Dedifferentiated amniotic fluid mesenchymal stem cell (primary cell): ENCODE measurements around the gene HMBS.

Experiments used
- DNase-seq: peaks from one replicate; pipeline ENCODE4 v3.0.0-alpha.2; 2016; ENCODE audit errors: extremely low spot score

The HMBS gene

DNA sequence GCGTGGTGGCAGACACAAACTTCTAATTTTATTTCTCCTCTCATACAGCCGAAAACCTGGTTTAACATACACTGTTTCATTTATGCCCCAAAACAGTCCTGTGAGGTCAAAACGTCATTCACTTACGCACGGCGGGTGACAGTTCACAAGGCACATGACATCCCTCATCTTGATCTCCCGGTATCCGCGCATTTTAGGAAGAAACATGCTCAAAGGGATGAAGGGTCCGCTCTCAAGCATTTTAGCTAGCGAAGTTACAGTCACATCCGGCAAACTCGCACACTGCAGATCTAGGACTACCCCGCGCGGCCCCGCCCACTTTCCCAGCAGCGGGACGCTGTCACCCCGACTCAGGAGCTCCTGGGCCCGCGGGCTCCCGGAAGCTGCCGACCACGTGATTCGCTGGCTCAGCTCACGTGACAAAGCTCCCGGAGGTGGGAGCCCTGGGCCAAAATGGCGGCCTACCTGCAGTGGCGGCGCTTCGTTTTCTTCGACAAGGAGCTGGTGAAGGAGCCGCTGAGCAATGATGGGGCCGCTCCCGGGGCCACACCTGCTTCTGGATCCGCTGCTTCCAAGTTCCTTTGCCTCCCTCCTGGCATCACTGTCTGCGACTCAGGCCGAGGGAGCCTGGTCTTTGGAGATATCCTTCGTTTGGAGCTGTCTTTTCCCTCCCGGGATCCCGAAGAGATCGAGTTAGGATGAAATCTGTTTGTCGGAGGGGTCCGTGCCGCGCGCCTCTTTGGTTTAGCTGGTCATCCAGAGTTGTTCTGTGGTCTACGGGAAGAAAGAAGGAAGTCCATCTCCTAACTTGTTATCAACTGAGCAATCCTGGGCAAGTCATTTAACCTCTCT lies 17.1 kb upstream of the HMBS start, which contains the start of gene VPS11:
Gene VPS11 (plus strand): TSS at position 448 of the 852 bp plus-strand sequence. CDS start 6 bp downstream, at position 454.
- DNase-seq: peak; percentile 95

DNA sequence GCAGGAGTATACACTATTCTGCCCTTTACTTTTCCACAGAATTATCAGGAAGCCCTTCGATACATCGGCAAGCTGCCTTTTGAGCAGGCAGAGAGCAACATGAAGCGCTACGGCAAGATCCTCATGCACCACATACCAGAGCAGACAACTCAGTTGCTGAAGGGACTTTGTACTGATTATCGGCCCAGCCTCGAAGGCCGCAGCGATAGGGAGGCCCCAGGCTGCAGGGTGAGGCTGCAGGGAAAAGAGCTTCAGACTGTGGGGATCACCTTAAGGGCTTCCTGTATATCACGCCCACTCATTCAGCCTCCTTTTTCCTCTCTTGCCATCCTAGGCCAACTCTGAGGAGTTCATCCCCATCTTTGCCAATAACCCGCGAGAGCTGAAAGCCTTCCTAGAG lies 6.8 kb upstream of the HMBS start:
- no peak for DNase-seq

DNA sequence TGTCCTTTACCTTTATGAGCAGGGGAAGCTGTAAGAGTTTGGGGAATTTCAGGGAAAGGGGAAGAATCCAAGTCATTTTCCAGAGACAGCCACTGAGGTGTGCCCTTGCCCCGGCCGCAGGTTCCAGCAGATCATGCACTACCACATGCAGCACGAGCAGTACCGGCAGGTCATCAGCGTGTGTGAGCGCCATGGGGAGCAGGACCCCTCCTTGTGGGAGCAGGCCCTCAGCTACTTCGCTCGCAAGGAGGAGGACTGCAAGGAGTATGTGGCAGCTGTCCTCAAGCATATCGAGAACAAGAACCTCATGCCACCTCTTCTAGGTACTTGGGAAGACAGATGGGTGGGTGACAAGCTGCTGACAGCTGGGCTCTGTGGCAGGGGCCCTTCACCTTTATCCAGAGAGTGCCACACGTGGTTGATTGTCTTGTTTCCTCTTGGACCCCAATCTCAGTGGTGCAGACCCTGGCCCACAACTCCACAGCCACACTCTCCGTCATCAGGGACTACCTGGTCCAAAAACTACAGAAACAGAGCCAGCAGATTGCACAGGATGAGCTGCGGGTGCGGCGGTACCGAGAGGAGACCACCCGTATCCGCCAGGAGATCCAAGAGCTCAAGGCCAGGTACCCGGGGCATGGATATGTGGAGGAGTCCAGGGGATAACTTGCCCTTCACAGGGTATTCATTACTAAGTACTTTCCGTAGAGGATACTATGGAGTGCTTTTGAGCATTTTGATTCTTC lies 5.8 kb upstream of the HMBS start:
- DNase-seq: no peak

DNA sequence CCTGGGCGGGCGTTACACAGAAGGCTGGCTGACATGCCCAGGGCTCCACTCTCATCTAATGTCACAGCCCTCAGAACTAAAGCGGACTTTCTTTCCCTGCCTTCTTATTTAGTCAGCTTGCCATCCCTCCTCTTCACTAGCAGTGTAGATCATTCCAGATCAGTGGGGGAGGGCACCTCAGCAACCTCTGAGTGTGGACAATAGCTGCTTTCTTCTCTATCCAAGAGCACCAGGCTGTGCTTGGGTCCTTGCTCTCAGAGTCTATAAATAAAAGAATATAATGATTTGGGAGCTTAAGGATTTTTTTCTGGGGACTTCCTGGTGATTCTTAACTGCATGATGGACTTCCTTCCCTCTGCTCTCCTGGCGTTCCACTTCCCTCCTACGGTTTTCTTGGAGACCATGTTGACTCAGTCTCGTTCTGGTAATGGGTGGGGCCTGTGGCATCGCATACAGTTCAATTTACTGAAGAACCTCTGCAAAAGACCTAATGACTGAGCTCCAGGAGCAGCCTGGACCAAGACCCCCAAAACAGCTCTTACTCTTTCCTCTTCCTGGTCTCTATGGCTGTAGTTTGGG lies 2.9 kb upstream of the HMBS start:
- DNase-seq: no peak

DNA sequence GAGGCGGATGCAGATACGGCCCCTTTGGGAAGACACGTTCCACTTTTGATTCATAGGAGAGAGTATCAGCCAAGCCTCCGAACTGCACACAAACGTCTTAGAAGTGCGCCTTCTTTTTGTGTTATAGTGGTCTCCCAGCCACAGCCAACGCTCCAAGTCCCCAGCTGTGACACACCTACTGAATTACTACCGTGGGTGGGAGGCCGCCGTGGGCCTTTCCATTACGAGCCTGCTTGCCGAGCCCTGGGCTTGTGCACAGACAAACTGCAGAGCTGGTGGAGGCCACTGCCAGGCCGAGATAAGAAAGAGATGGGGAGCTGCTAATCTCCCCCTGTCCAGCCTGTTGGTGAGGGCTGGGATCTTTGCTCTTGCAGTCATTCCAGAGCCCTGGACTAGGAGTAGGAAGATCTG lies 761 bp downstream of the HMBS start:
- DNase-seq: no peak

DNA sequence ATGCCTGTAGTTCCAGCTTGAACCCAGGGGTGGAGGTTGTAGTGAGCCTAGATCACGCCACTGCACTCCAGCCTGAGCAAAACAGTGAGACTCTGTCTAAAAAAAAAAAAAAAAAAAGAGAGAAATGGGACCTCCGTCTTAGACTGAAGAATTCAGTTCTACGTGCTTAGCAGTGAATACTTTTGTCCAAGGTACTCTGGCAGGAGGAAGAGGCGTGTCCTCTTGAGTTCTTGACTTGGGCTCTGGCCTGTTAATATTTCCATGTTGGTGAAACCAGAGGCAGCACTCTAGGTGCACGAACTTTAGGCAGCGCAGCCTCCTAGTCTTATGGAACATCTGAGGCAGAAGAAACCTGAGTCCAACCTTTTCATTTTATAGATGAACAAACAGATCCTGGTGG lies 2.4 kb downstream of the HMBS start:
- DNase-seq: no peak

DNA sequence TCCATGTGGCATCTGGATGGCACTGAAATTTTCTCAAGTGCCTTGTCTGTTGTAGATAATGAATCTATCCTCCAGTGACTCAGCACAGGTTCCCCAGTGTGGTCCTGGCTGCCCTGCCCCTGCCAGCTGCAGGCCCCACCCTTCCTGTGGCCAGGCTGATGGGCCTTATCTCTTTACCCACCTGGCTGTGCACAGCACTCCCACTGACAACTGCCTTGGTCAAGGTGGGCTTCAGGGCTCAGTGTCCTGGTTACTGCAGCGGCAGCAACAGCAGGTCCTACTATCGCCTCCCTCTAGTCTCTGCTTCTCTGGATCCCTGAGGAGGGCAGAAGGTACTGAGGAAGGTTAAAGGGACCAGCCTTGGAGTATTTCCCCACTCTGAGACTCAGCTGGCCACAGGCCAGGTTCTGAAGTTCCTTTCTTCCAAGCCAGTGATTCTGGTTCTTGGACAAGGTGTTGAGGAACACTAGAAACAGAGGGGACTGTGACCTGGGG lies 3.1 kb downstream of the HMBS start:
- DNase-seq: no peak

DNA sequence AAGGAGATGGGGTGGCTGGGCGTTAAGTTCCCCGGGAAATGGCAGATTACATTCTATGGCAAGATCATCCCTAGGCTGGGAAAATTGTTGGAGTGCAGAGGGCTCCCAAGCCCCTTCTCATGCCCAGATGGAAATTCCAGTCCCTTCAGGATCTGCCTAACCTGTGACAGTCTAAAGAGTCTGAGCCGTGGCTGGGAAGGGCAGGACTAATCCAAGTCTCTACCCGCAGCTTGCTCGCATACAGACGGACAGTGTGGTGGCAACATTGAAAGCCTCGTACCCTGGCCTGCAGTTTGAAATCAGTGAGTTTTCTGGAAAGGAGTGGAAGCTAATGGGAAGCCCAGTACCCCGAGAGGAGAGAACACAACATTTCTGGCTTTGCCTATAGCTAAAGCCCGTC lies 3.7 kb downstream of the HMBS start:
- DNase-seq: no peak

DNA sequence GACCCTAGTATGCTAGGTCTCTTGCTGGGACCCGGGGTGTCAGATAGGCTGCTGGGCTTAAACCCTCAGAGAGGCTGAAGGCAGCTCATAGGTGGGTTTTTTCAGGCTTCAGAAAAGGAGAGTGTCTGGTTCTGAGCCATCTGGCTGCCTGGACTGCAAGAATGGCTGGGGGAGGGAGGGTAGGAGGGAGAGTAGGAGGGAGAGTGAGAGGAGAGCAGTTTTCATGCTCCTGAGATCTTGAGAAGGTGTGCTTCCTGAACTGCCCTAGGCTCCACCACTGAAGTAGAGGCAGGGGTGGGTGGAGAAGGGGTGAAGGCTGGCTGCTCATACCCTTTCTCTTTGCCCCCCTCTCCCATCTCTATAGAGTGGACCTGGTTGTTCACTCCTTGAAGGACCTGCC lies 4.6 kb downstream of the HMBS start:
- DNase-seq: no peak

DNA sequence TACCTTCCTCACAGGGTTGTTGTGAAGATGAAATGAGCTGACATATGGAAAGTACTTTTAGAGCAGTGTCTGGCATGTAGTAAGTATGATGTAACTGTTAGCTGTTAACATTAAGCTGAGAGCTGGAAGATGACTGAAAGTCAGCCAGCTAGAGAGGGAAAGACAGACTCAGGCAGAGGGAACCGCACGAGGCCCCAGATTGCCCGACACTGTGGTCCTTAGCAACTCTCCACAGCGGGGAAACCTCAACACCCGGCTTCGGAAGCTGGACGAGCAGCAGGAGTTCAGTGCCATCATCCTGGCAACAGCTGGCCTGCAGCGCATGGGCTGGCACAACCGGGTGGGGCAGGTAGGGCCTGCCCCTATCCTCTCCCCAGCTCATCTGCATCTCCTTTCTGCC lies 6.5 kb downstream of the HMBS start:
- no peak for DNase-seq

DNA sequence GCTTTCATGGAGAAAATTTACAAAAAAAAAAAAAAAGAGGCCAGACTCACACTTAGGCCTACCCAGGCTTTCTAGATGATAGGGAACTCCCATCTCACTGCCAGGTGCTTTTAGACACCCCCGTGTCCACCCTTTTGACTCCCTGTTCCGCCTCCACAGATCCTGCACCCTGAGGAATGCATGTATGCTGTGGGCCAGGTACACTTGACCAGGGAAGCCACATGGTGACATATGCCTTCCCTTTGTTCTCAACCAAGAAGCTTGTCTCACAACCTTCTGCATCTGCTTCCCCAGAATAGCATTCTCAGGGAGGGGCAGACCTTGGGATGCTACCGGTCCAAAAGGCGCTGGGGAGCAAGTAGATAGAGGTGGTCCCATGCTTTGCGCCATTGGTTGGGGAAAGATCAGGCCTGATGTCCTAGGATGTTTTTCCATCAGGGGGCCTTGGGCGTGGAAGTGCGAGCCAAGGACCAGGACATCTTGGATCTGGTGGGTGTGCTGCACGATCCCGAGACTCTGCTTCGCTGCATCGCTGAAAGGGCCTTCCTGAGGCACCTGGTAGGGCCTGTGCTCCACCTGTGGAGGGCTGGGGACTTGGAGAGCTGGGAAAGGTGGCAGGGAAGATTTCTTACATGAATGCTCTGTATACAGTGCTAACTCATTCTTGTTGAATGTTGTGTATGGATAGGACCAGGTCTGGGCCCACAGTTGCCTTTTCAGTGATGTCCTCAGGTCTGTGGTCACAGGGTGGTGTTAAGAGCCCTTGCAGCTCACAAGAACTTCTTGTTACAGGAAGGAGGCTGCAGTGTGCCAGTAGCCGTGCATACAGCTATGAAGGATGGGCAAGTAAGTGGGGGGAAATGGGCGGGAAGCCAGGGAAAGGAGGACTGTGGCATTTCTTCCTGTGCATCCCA lies 7.5 kb downstream of the HMBS start:
- DNase-seq: no peak

DNA sequence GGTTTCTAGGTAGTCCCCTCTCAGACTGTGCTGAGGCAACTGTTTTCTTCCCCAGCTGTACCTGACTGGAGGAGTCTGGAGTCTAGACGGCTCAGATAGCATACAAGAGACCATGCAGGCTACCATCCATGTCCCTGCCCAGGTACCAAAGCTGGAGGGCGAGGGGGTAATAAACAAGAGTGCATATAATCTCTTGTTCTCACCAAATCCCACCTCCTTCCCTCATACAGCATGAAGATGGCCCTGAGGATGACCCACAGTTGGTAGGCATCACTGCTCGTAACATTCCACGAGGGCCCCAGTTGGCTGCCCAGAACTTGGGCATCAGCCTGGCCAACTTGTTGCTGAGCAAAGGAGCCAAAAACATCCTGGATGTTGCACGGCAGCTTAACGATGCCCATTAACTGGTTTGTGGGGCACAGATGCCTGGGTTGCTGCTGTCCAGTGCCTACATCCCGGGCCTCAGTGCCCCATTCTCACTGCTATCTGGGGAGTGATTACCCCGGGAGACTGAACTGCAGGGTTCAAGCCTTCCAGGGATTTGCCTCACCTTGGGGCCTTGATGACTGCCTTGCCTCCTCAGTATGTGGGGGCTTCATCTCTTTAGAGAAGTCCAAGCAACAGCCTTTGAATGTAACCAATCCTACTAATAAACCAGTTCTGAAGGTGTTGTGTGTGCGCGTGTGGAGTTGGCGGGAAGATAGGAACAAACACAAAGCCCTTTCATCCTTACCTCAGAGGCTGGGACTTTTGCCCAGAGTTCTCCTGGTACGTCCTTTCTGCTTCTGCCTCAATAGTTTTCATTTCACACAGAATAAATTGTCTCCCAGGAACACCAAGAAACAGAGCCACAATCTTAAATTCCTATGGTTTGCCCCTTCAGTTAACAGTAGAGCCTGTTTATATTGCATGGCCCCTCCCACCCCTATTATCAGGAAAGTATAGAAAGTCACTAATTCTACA lies 8.5 kb downstream of the HMBS start:
- no peak for DNase-seq

DNA sequence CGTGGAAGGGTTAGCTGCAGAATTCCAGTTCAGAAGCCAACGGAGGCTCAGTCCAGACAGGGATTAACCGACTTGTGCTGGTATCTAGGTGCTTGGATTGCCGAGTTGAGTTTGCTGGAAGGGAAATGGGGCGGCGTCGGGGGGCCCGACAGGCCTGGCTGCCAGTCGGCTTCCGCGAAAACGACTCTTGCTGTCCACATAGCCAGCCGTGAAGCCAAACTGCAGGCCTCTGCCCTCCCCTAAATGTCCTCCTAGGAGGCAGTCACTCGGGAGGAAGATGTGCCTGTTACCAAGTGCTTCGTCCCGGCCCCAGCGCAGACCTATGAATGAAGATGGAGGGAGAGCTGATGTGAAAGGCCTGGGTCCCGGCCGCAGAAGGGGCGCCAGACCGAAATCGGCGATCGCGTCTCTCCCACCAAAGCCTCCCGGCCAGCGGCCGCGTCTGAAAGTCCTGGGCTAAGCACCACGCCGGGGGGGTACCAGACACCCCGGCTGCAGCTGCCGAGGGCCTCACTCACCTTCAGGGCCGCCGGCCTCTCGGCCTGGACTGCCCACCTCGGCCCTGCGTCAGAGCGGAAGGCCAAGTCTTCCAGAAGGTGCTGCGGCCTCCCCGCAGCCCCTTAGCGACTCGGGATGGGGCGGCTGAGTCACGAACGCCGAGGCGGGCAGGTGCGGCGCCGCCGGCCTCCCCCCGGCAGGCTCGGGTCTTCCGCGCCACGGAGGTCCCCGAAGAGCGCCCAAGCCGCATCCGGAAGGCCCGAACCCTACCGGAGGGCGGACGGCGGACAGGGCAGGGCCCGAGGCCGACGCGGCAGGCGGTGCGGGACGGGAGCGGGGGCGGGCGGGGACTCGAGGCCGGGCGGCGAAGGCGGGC lies 9.5 kb downstream of the HMBS start:
- DNase-seq: peak; percentile 14

DNA sequence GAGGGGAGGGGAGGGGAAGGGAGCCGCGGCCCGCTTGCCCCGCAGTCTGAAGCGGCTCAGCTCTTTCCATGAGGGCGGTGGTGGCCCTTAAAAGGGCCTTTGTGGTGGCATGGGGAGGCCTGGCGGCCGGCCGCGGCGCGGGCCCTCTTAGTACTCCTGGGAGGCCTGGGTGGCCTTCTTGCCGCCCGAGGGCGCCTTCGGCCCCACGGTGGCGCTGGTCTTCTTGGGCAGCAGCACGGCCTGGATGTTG lies 10.1 kb downstream of the HMBS start:
- peak; percentile 73 for DNase-seq

DNA sequence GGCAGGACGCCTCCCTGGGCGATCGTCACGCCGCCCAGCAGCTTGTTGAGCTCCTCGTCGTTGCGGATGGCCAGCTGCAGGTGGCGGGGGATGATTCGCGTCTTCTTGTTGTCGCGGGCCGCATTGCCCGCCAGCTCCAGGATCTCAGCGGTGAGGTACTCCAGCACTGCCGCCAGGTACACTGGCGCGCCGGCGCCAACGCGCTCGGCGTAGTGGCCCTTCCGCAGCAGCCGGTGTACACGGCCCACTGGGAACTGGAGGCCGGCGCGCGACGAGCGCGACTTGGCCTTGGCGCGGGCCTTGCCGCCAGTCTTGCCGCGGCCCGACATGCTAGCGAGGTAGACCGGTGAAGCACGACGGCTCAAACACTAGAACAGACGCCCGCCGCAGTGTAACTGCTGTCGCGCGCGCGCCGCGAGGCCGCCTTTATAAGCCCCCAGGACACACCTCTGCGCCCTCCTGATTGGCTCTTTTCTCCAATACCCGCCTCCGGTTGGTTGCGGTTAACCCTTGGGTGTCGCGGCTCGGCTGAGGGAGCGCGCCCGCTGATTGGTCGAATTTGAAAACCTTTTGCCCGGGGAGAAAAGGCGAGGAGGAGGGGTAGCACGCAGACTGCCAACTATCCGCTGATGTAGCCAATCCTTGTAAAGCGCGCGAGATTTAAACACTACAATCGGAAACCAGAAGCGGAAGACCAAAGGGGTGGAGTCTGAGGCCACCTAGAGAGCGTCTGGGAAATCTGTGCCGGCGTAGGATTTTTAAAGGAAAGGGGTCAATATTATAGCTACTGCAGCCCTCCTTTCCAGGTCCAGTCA lies 10.6 kb downstream of the HMBS start:
- DNase-seq: peak; percentile 99

DNA sequence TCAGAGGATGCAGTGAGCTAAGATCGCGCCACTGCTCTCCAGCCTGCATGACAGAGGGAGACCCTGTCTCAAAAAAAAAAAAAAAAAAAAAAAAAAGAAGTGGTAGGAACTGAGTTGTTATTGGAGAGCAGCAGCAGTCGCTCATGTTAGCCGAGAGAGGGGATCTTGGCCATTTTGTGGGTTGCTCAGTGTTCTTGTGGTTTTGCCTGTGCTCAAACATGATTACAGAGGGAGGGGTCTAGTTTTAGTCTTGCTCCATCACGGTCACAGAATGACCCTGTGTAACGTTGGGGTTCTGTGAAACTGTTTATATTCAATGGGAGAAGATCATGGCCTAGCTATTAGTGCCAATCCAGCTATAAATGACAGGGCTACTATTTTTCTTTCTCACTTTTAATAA lies 15.0 kb downstream of the HMBS start:
- no peak for DNase-seq

DNA sequence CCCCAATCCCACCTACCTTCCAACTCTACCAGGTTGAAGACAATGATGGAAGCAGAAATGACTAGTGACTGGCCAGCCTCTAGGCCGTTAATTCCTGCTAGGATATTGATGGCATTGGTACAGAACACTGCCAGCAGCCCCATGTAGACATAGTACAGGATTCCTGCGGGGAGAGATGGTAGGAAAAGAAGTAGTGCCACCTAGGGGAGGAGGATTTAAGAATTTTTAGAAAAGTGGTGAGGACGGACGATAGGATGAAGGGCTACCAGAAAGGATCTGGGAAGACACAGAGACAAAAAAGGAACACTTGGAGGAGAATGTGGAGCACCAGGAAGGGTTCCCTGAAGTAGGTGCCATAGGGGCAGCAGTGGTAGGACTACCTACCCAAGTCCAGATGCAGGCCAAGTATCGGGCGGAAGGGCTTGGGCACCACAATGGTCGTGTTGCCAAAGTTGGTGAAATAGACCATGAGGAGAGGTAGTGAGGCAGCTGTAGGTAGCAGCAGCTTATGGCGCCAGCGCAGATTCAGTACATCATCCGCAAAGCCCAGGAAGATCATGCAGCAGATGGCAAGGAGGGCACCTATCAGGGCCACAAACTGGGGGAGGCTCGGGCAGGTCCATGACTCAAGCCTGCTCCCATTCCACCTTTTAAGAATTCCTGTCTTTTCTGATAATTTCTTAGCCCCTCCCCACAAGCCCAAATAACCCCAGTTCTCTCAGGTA lies 15.7 kb downstream of the HMBS start:
- DNase-seq: peak; percentile 23
